NT2/D1 (cell line): ENCODE data around the gene MRPS34.

Source experiments
- SUZ12 ChIP-seq: IDR thresholded peaks from 2 replicates; pipeline ENCODE4 v1.6.1; 2011; ENCODE audit not compliant: insufficient read length, insufficient read depth; ENCODE audit errors: extremely low read depth
- ZNF274 ChIP-seq: IDR thresholded peaks from 2 replicates; pipeline ENCODE4 v1.6.1; 2011; ENCODE audit warnings: mild to moderate bottlenecking, low read depth, low read length

DNA sequence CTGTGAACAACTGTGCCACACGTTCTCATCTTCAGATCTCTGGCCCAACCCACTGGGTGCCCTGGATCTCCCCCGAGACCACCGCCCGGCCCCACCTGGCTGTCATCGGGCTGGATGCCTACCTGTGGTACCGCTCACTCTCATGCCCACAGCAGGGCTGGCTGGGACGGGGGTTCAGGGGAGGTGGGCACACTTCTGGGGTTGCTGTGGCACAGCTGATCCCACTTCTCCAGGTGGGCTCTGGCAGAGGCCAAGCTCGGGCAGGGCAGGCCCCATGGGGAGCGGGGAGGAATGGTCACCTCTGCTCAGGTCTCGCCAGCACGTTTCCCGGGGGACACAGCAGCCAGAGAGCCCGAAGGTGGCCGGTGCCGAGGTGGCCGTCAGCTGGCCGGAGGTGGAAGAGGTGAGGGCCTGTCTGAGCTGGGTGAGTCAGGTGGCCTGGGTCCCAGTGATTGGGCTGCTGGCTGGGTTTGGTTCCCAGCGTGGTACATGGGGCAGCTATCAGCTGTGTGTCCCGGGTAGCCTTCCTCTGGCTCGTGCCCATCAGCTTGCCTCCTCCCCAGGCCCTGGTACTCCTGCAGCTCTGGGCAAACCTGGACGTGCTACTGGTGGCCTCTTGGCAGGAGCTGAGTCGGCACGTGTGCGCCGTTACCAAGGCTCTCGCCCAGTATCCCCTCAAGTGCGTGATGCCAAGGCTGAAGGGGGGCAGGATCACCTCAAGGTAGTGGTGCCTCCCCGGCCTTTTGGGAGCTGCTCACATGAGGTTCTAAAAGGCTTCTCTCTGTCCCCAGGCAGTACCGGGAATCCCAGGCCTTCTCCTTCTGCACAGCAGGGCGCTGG, 2.3 kb upstream of the MRPS34 start:
- TF ChIP-seq SUZ12 (no peak), ZNF274 (no peak)
